NOMO-1 (cell line): ENCODE results near the gene TYW1.
"Not testable (repeated sequence)": the region's sequence is repeated elsewhere in the genome, so short reads cannot be mapped to it uniquely, and the experiment has no call there.

Experiments used
- DNase-seq, 2 experiments: peaks; one replicate each; lab custom pipeline; 2025; ENCODE audit not compliant: unreplicated experiment in 2 of 2; lab: John Stamatoyannopoulos, UW

Gene TYW1

DNA sequence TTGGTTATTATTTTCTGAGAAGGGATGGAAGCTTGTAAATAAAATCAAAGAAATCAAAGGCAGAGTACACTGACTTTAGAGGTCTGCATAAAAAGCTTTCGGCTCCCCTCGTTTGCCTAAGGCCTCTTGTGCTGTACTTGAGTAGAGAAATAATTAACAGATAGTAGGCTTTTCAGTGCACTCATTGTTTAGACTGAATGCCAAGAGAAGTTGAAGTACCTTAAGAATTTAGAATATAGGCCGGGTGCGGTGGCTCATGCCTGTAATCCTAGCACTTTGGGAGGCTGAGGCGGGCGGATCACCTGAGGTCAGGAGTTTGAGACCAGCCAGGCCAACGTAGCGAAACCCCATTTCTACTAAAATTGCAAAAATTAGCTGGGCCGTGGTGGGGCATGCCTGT is 232.4 kb downstream of the TYW1 start:
- DNase-seq: not testable (repeated sequence)

- DNase-seq: not testable (repeated sequence)
These were observed 233.4 kb downstream of the TYW1 start for GRCh38 chr7:67230029-67230428.

DNA sequence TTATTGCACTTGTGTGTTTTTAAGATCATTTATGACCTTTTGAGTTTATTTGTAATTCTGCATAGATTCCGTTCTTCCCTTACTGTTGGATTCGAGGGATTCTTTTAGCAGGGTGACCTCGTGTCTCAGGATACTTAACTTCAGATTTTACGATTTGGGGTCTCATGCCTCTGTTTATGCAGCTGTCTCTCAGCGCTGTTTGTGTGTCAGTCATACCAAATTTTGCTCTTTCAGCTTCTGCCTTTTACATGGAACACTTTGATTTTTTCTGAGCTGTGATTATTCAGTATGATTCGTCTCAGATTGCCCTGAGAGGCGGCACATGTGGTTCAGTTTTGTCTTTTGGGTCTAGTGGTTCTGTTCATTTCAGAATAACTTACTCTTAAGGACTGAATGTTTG is 236.9 kb downstream of the TYW1 start:
- not testable (repeated sequence) for DNase-seq

GRCh38 chr7:67236216-67236615 is 239.6 kb downstream of the TYW1 start:
- DNase-seq: not testable (repeated sequence)

DNA sequence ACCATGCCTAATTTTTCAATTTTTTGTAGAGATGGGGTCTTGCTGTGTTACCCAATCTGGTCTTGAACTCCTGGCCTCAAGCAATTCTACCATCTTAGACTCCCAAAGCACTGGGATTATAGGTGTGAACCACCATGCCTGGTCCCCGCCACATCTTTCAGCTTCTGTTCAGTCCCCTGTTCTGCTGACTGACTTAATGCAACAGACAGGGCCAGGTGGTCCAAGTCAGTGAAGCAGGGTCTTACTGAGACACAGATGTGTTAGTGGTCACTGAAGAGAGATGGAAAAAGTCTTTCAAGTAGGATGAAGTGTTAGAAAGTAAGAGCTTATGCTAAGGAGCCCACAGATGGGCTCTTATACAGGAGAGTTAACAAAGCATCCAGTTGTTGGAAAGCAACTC is 246.2 kb downstream of the TYW1 start:
- DNase-seq: not testable (repeated sequence)

DNA sequence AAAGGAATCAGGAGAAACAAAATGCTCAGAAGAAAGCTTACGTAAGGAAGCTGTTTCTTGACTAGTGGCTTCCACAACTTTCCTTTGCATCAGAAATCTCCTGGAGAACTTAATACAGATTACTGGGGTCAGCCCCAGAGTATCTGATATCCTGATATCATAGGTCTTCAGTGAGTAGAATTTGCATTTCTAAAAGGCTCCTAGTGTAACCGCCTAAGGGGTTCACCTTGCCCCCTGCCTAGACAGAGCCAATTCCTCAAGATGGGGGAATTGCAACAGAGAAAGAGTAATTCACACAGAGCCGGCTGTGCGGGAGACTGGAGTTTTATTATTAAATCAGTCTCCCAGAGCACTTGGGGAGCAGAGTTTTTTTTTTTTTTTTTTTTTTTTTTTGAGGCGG is 251.7 kb downstream of the TYW1 start:
- not testable (repeated sequence) for DNase-seq

DNA sequence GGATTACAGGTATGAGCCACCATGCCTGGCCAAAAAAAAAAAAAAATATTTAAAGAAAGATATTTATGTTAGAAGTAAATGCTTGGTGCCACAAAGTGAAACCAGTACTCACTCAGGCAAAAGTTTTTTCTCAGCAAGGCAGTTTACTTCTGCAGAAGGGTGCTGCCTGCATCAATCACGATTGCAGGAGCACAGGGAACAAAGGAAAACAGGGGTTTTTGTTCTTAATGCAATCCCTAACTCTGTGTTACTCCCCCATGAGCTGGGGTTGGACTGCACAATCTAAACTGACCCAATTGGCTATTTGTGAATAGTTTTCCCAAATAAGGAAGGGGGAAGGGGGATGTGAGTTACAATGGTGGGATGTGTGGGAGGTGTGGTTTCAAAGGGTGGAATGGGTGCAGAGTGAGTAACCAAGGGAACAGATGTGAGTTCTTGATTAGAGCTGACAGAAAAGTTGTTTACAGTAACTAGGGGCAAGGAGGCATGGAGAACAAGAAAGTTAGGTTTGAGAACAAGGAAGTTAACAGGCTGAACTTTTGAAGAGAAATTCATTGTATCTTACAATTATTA is 255.4 kb downstream of the TYW1 start:
- no peak for DNase-seq

GRCh38 chr7:67255076-67255475 is 258.4 kb downstream of the TYW1 start:
- not testable (repeated sequence) for DNase-seq

DNA sequence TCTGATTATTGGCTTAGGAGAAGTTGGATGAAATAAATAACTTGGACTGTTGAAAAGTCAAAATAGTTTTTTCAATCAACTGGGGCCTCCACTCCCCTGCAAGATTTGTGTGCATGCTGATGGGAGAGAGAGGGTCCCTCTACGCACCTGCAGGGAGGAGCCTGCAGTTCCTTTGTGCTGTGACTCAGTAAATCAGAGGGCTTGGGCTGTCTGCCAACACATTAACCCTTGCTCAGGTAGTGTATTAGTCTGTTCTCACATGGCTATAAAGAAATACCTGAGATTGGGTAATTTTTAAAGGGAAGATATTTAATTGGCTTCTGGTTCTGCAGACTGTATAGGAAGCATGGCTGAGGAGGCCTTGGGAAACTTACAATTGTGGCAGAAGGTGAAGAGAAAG is 261.1 kb downstream of the TYW1 start:
- DNase-seq: not testable (repeated sequence)

DNA sequence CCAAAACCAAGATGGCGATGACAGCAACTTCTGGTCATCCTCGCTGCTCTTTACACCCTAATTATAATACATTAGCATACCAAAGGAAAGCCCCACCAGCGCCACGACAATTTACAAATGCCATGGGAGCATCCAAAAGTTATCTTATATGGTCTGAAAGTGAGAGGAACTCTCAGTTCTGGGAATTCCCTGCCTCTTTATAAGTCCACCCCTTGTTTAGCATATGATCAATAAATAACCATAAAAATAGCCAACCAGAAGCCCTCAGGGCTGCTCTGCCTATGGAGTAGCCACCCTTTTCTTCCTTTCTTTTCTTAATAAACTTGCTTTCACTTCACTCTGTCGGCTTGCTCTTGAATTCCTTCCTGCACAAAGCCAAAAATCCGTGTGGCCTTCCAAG is 262.7 kb downstream of the TYW1 start:
- DNase-seq: not testable (repeated sequence)

DNA sequence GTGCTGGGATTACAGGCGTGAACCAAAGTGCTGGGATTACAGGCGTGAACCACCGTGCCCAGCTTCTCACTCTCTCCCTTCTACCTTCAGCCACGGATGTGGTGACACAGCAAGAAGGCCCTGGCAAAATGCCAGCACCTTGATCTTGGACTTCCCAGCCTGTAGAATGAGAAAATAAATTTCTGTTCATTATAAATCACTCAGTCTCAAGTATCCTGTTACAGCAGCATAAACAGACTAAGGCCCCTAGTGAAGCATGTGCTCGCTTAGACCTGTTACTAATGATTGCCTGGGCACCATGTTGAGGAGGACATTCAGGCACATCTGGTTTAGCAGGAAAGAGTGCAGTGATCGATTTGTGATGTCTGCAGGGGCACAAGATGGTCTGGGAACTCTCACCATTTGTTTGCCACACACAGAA is 263.5 kb downstream of the TYW1 start:
- not testable (repeated sequence) for DNase-seq

DNA sequence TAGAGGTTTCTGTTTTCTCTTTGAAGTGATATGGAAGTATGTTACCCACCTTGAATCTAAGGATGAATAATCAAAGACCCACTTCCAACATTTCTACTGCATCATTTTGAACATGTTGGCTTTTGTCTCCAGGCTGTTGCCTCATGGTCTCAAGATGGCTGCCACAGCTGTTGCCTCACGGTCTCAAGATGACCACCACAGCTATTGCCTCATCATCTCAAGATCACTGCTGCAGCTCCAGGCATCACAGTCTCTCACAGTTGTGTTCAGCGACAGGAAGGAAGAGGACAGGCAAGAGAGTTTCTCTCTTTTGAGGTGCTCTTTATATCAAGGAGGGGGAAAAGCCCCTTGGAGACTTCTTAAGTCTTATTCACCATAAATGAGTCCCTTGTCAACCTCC is 267.4 kb downstream of the TYW1 start:
- DNase-seq: not testable (repeated sequence)

GRCh38 chr7:67266070-67266469 is 269.4 kb downstream of the TYW1 start:
- DNase-seq: not testable (repeated sequence)

- DNase-seq: no peak
These were observed 271.3 kb downstream of the TYW1 start for GRCh38 chr7:67267914-67268313.

DNA sequence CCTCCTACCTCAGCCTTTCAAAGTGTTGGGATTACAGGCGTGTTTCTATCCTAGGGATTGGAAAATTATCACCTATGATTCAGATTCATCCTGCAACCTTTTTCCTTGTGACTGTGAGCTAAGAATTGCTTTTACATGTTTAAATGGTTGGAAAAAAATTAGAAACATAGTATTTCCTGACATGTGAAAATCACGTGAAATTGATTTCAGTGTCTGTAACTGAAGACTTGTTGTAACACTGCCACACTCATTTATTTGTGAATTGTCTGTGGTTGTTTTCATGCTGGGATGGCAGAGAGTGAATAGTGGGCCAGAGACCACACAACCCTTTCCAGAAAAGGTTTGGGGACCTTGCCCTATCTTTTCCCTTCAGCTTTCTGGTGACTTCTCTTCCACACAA is 273.3 kb downstream of the TYW1 start:
- DNase-seq: not testable (repeated sequence)
